ENCODE data around the gene USP11. TPM values are rescaled to one million over a fixed set of nuclear protein-coding genes. Genes with fewer than 3 reads are reported as not detected.

USP11 gene
- total and polyA plus RNA-seq, 2 of the 8 experiments (the other 6 are each of a cell fraction or from before 2014, with no cell fraction given) = 40.9 to 84.0 TPM

GRCh38 chrX:47228550-47229270, 4.1 kb upstream of the USP11 start:
- no peak overlapping the region for H4K91ac ChIP-seq (replicated peaks; ENCODE audit: insufficient read length, low read length)
- H3K27ac ChIP-seq (ENCODE audit: low read depth, low read length) = no peak overlapping the region
- peaks cover 0 to 3% of the 10 kb centered on the region in 2 experiments for H4K20me1 ChIP-seq (replicated peaks in 1 of 2; ENCODE audit: control insufficient read depth in 1 of 2, insufficient read depth in 2 of 2, low read length in 2 of 2)
- FAIRE-seq (no peak), DNase-seq (ENCODE audit: low read depth in 1 of 2, low spot score in 2 of 2) (no peak)
- H2BK120ac ChIP-seq (replicated peaks; ENCODE audit: low read depth, low read length) = no peak overlapping the region
- no peak overlapping the region for H3K9ac ChIP-seq (replicated peaks in 1 of 4; ENCODE audit: extremely low read depth in 1 of 4, low read depth in 3 of 4, low read length in 3 of 4)
- H2AFZ ChIP-seq (ENCODE audit: low read length) = no peak overlapping the region
- no peaks in the 10 kb centered on the region for H3K9me3 ChIP-seq (ENCODE audit: insufficient read depth in 2 of 2, low read depth in 1 of 2, low read length in 1 of 2)
- no peaks in the 10 kb centered on the region for H3K27me3 ChIP-seq (replicated peaks in 1 of 4; ENCODE audit: control insufficient read depth in 3 of 4, extremely low read depth in 1 of 4, insufficient read depth in 3 of 4, low read length in 3 of 4)
- H3K14ac ChIP-seq (ENCODE audit: insufficient read length) = no peak overlapping the region
- no peak overlapping the region for H4K8ac ChIP-seq (ENCODE audit: extremely low read depth, insufficient read depth, low read length)
- no peak overlapping the region for H3K23ac ChIP-seq (ENCODE audit: insufficient read length)
- WGBS, 2 experiments (ENCODE audit: extremely low coverage in 1 of 2, insufficient coverage in 1 of 2, insufficient read length in 1 of 2, insufficient replicate concordance in 2 of 2, low coverage in 1 of 2, low lambda C conversion rate in 2 of 2, missing lambda C conversion rate in 1 of 2) = 98% methylated on average over 9 of the region's 12 CpGs; no CpG with 5 or more reads in 1 of the 2 experiments
- H3K36me3 ChIP-seq (ENCODE audit: control insufficient read depth in 2 of 4, insufficient read depth in 4 of 4, low read length in 3 of 4) = peaks cover 9 to 49% (median 36%) of the 10 kb centered on the region in 4 experiments; a peak in 7 of 8 replicates
- ChIA-PET CTCF (ENCODE audit: partially characterized antibody) (interaction anchor here (0.7 to 1.0 kb wide), 2 partner anchors 13 to 156 kb away, joined by 3 read pairs; no protein-coding TSS in a partner anchor), POLR2A (ENCODE audit: partially characterized antibody) (interaction anchor here (1.0 to 1.6 kb wide), 7 partner anchors 10 to 162 kb away, joined by 3 to 11 read pairs (median 3); partner anchors contain the start of gene CDK16)
- H3K56ac ChIP-seq (replicated peaks; ENCODE audit: insufficient read length, low read depth, low read length) = no peak overlapping the region
- H2BK12ac ChIP-seq (ENCODE audit: low read depth, low read length) = no peak overlapping the region
- no peak overlapping the region for H3K4me2 ChIP-seq (ENCODE audit: insufficient read depth in 1 of 2, low read depth in 2 of 2, low read length in 2 of 2)
- H3K18ac ChIP-seq (ENCODE audit: extremely low read depth, low read length) = no peak overlapping the region
- no peaks in the 10 kb centered on the region for H3K23me2 ChIP-seq (ENCODE audit: low read depth, low read length)
- H3K4me1 ChIP-seq (replicated peaks in 1 of 4; ENCODE audit: control insufficient read depth in 3 of 4, insufficient read depth in 4 of 4, low read length in 3 of 4) = peaks cover 0 to 7% (median 5%) of the 10 kb centered on the region in 4 experiments; a peak in 3 of 7 replicates
- H2BK15ac ChIP-seq (ENCODE audit: low read length) = no peak overlapping the region
- no peak overlapping the region for H2BK5ac ChIP-seq (ENCODE audit: low read depth, low read length)
- peaks cover 0 to under 1% of the 10 kb centered on the region in 2 experiments; a peak in 2 of 4 replicates for H3K79me2 ChIP-seq (ENCODE audit: control insufficient read depth in 1 of 2, insufficient read depth in 2 of 2, low read length in 2 of 2)
- H2AK5ac ChIP-seq (ENCODE audit: low read depth, low read length) = no peak overlapping the region
- no peak overlapping the region for H2BK20ac ChIP-seq (ENCODE audit: low read length)
- H3K4me3 ChIP-seq (ENCODE audit: extremely low read depth in 1 of 4, insufficient read depth in 2 of 4, low read depth in 3 of 4, low read length in 4 of 4) = no peak overlapping the region
- H4K5ac ChIP-seq (ENCODE audit: insufficient read length, low read depth, low read length) = no peak overlapping the region
- H3K4ac ChIP-seq (replicated peaks; ENCODE audit: insufficient read length, low read depth, low read length) = no peak overlapping the region
- no peaks in the 10 kb centered on the region for H3K79me1 ChIP-seq (ENCODE audit: low read depth, low read length)
- TF ChIP-seq NANOG (IDR thresholded peaks at IDR 0.05; ENCODE audit: insufficient read depth, low read depth, low read length, poor library complexity, severe bottlenecking) (no peak), HDAC2 (IDR thresholded peaks at IDR 0.05; ENCODE audit: borderline replicate concordance in 1 of 2, low read depth in 2 of 2, low read length in 2 of 2) (no peak), BRCA1 (IDR thresholded peaks at IDR 0.05; ENCODE audit: low read depth, low read length) (no peak), KDM5A (IDR thresholded peaks at IDR 0.05; ENCODE audit: low read length) (no peak), TAF7 (optimal IDR thresholded peaks at IDR 0.05; ENCODE audit: borderline replicate concordance, low read depth, low read length) (no peak), SP4 (IDR thresholded peaks at IDR 0.05; ENCODE audit: low read length) (no peak), KDM1A (IDR thresholded peaks at IDR 0.05; ENCODE audit: borderline replicate concordance, low read length) (no peak), CBX5 (IDR thresholded peaks at IDR 0.05; ENCODE audit: low read depth, low read length) (no peak), EP300 (IDR thresholded peaks at IDR 0.05; ENCODE audit: borderline replicate concordance in 1 of 2, low read depth in 2 of 2, low read length in 2 of 2) (no peak), CBX8 (IDR thresholded peaks at IDR 0.05; ENCODE audit: borderline replicate concordance, low read depth, low read length) (no peak), RAD21 (IDR thresholded peaks at IDR 0.05 in 1 of 2, conservative IDR thresholded peaks at IDR 0.05 in 1 of 2; ENCODE audit: low read depth in 2 of 2, low read length in 2 of 2) (no peak)

All from H1 (cell line).